CD4-positive, CD25-positive, alpha-beta regulatory T cell (primary cell): ENCODE results near the gene ATP9B. TPM values are rescaled to one million over a fixed set of nuclear protein-coding genes. Genes with fewer than 3 reads are reported as not detected.

Experiments used
- ATAC-seq, 2 donors: fragments of 150-1000 bp; cut with Tn5 transposase; one replicate each; pipeline ENCODE4 v1.10.0; 2021; ENCODE audit warnings: low read depth in 2 of 2, moderate number of reproducible peaks in 2 of 2, moderate library complexity in 1 of 2
- DNase-seq, 3 donors: peaks; one replicate each; pipeline versions ENCODE4 v3.0.0 to v3.0.0-alpha.2; 2012 to 2022; ENCODE audit warnings: mixed read lengths in 1 of 3
- H3K27ac ChIP-seq: one replicate; pipeline ENCODE4 v1.7.0; 2013; ENCODE audit warnings: mild to moderate bottlenecking, low read length; ENCODE audit not compliant: insufficient read depth, poor library complexity, severe bottlenecking
- H3K27me3 ChIP-seq: one replicate; pipeline ENCODE4 v1.7.0; 2013; ENCODE audit warnings: low read length; ENCODE audit not compliant: control insufficient read depth, insufficient read depth
- H3K36me3 ChIP-seq: one replicate; pipeline ENCODE4 v1.7.0; 2013; ENCODE audit warnings: mild to moderate bottlenecking, low read length, moderate library complexity; ENCODE audit not compliant: control insufficient read depth, insufficient read depth
- H3K4me1 ChIP-seq: 2 replicates; pipeline ENCODE4 v1.7.0; 2013; ENCODE audit warnings: mild to moderate bottlenecking, low read length; ENCODE audit not compliant: insufficient read depth, control insufficient read depth, poor library complexity, severe bottlenecking
- H3K4me3 ChIP-seq: one replicate; pipeline ENCODE4 v1.7.0; 2013; ENCODE audit warnings: low read depth, mild to moderate bottlenecking, low read length, moderate library complexity
- H3K9me3 ChIP-seq, 2 experiments: 1 replicate in 1 of 2; 2 replicates in 1 of 2; pipeline ENCODE4 v1.7.0; 2013; ENCODE audit warnings: low read length in 2 of 2, mild to moderate bottlenecking in 1 of 2, moderate library complexity in 1 of 2; ENCODE audit not compliant: control insufficient read depth in 2 of 2
- H3K27ac Mint-ChIP-seq, 3 donors: one replicate each; pipeline ENCODE4 v1.8.0; 2020 to 2022; ENCODE audit warnings: mild to moderate bottlenecking in 3 of 3, mixed read lengths in 3 of 3, moderate library complexity in 2 of 3
- H3K27me3 Mint-ChIP-seq: one replicate; pipeline ENCODE4 v1.8.0; 2022; ENCODE audit warnings: mild to moderate bottlenecking, mixed read lengths
- H3K36me3 Mint-ChIP-seq: one replicate; pipeline ENCODE4 v1.8.0; 2020; ENCODE audit warnings: mixed read lengths
- H3K4me1 Mint-ChIP-seq, 4 donors: one replicate each; pipeline ENCODE4 v1.8.0; 2020 to 2022; ENCODE audit warnings: mixed read lengths in 4 of 4, mild to moderate bottlenecking in 1 of 4
- H3K4me3 Mint-ChIP-seq, 4 donors: one replicate each; pipeline ENCODE4 v1.8.0; 2020 to 2022; ENCODE audit warnings: mild to moderate bottlenecking in 4 of 4, mixed read lengths in 4 of 4, moderate library complexity in 3 of 4
- H3K9me3 Mint-ChIP-seq, 7 donors: one replicate each; pipeline ENCODE4 v1.8.0; 2020 to 2022; ENCODE audit warnings: mixed read lengths in 7 of 7, mild to moderate bottlenecking in 3 of 7, moderate library complexity in 2 of 7
- polyA plus RNA-seq, 4 donors: library from polyadenylated mRNA; unstranded; fragments of 300-500 nt; fragmentation: Illumina TruSeq; gene quantifications; one replicate each; pipeline ENCODE4 v1.2.3, GENCODE V29; 2021
- total RNA-seq: library from RNA; stranded (reverse); gene quantifications from one replicate; pipeline ENCODE4 v1.2.3, GENCODE V29; 2022

Gene ATP9B
- total and polyA plus RNA-seq, 5 donors from 2014 or later, result 14.1 to 75.3 (median 17.6) TPM

- ATAC-seq (no peak), DNase-seq (no peak)
- no peak overlapping the region for H3K27ac ChIP-seq
- Mint-ChIP-seq H3K9me3 (peaks cover 0 to 8% (median 1%) of the 10 kb centered on the region in 7 donors), H3K36me3 (peaks cover 49% of the 10 kb centered on the region), H3K27me3 (no peaks in the 10 kb centered on the region), H3K4me1 (peaks cover 16 to 22% (median 20%) of the 10 kb centered on the region in 4 donors), H3K4me3 (no peak overlapping the region), H3K27ac (no peak overlapping the region)
- H3K4me1 ChIP-seq, result peaks cover 7% of the 10 kb centered on the region
- peaks cover 0 to 3% of the 10 kb centered on the region in 2 experiments for H3K9me3 ChIP-seq
- H3K27me3 ChIP-seq, result no peaks in the 10 kb centered on the region
- peaks cover 32% of the 10 kb centered on the region for H3K36me3 ChIP-seq
- no peak overlapping the region for H3K4me3 ChIP-seq
Observed at GRCh38 chr18:79315596-79315995, 246.4 kb downstream of the ATP9B start.

DNA sequence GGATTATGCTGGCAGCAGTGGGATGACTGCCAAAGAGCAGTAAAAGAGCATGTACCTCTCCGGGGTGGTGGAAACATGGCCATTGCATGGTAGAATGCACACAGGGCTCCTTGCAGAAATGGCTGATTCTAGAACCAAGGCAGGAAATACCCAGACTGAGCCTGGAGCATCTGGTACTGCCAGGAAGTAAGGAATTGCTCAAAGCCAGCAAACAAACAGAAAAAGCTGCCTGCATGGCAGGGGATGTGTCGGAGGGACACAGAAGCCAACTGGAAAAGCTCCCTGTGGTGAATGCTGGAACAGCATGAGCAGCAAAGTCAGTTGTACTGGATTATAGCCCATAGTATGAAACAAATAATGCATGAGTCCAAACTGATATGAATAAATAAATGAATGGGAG is 248.5 kb downstream of the ATP9B start:
- DNase-seq (no peak), ATAC-seq (no peak)
- no peak overlapping the region for H3K4me3 ChIP-seq
- Mint-ChIP-seq H3K36me3 (peaks cover 57% of the 10 kb centered on the region), H3K27ac (peak overlapping the region; percentile 29 to 49 (median 44)), H3K4me3 (no peak overlapping the region), H3K9me3 (peaks cover 0 to 8% (median 1%) of the 10 kb centered on the region in 7 donors), H3K27me3 (no peaks in the 10 kb centered on the region), H3K4me1 (peaks cover 16 to 23% (median 20%) of the 10 kb centered on the region in 4 donors)
- H3K27ac ChIP-seq, result no peak overlapping the region
- peaks cover 7% of the 10 kb centered on the region for H3K4me1 ChIP-seq
- no peaks in the 10 kb centered on the region for H3K27me3 ChIP-seq
- H3K36me3 ChIP-seq, result peaks cover 31% of the 10 kb centered on the region
- peaks cover 0 to 3% of the 10 kb centered on the region in 2 experiments for H3K9me3 ChIP-seq

DNA sequence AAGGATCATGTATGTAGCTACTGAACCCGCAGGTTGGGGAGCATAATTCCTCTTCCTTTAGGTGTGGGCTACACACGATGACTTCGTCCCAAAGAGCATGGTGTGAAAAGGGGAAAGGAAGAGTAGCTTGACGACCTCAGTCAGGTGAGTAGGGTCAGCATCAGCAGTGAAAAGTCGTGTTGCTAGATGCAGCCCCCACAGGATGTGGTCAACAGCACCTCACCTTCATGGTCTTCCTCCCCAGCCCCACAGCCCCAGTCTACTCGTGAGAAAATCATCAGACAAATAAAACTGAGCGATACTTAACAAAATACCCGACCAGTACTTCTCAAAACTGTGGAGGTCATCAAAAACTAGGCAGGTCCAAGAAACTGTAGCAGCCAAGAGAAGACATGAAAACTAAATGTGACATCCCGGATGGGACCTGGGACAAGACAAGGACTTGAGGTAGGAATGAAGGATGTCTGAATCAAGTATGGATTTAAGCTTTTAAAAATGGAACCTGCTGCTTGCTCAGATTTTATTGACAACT is 249.0 kb downstream of the ATP9B start:
- no peaks in the 10 kb centered on the region for H3K27me3 ChIP-seq
- H3K4me1 ChIP-seq, result peaks cover 7% of the 10 kb centered on the region
- no peak overlapping the region for H3K4me3 ChIP-seq
- H3K4me3 Mint-ChIP-seq, result no peak overlapping the region
- H3K27ac ChIP-seq, result no peak overlapping the region
- H3K9me3 ChIP-seq, result peaks cover 0 to 3% of the 10 kb centered on the region in 2 experiments
- peaks cover 33% of the 10 kb centered on the region for H3K36me3 ChIP-seq
- H3K36me3 Mint-ChIP-seq, result peaks cover 59% of the 10 kb centered on the region
- ATAC-seq (no peak), DNase-seq (peak in 1 of 3 donors; percentile 12)
- peaks cover 16 to 23% (median 20%) of the 10 kb centered on the region in 4 donors for H3K4me1 Mint-ChIP-seq
- peak overlapping the region; percentile 29 to 49 (median 44) for H3K27ac Mint-ChIP-seq
- H3K27me3 Mint-ChIP-seq, result no peaks in the 10 kb centered on the region
- peaks cover 0 to 8% (median 0%) of the 10 kb centered on the region in 7 donors for H3K9me3 Mint-ChIP-seq

DNA sequence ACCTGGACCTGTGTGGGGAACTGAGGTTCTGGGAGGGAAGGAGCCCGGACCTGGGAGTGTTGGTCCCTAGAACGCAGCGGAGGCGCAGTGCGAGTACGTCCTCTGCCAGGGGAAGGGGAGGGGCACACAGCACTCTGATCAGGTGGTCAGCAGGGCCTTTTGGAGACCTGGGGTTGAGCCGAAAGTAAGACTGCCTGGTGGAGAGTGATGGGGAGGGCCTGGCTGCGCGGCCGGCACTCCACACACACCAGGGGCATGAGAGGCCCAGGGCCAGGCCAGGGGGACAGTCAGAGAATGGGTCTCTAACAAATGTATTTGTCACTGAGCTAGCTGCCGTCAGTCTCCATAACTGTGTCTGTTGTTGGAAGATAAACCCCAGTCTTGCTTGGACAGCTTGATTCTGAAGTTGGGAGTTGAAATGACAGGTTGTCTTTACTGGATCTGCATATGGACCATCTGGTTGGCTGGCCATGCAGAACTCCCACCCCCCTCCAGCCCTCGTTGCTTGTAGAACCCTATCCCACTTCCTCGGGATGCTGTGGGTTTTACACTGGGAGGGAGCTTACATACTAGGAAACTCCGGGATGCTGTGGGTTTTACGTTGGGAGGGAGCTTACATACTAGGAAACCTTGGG is 251.1 kb downstream of the ATP9B start:
- Mint-ChIP-seq H3K9me3 (peaks cover 0 to 4% (median 2%) of the 10 kb centered on the region in 7 donors), H3K27me3 (no peaks in the 10 kb centered on the region), H3K36me3 (peaks cover 54% of the 10 kb centered on the region)

DNA sequence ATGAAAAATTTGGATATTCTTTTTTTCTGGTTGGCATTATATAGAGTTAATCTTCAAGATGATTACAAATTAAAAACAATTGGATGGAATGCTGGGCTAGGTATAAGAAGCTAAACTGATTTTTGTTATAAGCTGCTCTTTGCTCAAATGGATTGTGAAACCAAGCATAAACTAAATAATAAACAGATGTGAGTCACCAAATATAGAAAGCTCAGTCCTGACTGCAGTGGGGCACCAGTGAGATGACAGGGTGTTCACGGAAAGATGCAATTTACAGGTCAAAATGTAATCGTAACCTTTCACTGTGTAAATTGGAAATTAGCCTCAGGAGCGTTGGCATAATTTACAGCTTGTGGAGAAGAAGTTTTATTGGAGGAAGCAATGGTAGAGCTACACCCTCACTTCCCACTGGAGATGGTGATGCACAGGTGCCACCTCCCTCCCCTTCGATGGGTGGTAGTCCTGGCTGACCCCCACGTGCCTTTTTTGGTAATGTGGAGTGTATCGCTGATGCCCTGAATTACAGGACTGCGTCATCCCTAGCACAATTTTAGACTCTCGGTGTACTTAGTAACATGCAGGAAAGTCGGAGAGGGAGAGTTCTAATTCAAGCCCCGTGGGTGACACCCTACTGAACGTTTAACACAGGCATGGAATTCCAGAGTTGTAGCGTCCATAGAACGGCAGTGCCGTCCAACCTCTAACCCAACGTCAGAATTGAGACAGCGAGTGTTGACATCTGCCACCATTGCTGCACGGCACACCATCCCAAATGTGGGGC is 252.6 kb downstream of the ATP9B start:
- H3K27ac Mint-ChIP-seq, result no peak overlapping the region

More for the DNA sequence above, 251.1 kb downstream of the ATP9B start:
- peaks cover 16 to 24% (median 22%) of the 10 kb centered on the region in 4 donors for H3K4me1 Mint-ChIP-seq
- no peak overlapping the region for H3K27ac ChIP-seq
- peaks cover 0 to 3% of the 10 kb centered on the region in 2 experiments for H3K9me3 ChIP-seq
- peaks cover 7% of the 10 kb centered on the region for H3K4me1 ChIP-seq
- no peak overlapping the region for H3K4me3 Mint-ChIP-seq
- no peak for DNase-seq
- H3K27ac Mint-ChIP-seq, result peak overlapping the region in 2 of 3 donors; percentile 38 to 40
- H3K36me3 ChIP-seq, result peaks cover 23% of the 10 kb centered on the region
- H3K4me3 ChIP-seq, result no peak overlapping the region
- no peaks in the 10 kb centered on the region for H3K27me3 ChIP-seq
- ATAC-seq, result no peak

DNA sequence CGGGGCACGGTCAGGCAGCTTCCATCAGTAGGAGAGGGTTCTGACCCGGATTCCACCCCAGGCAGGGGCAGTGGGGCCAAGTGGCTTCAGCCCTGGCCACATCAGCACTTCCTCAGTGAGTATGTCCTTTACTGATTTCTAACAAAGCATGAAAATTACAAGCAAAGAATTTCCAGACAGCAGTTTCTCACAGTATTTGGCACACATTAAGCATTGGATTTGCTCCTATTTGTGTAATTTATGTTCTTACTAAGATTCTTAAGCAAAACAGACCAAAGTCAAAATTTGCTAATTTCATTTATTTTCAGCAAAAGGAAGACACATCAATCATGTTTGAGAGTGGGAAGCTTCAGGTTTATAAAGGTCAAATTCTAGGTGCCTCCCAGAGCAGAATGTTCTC is 253.2 kb downstream of the ATP9B start:
- peaks cover 0 to 3% (median 2%) of the 10 kb centered on the region in 7 donors for H3K9me3 Mint-ChIP-seq
- H3K4me1 Mint-ChIP-seq, result peaks cover 4 to 15% (median 13%) of the 10 kb centered on the region in 4 donors
- H3K36me3 ChIP-seq, result peaks cover 12% of the 10 kb centered on the region
- peaks cover 7% of the 10 kb centered on the region for H3K4me1 ChIP-seq
- H3K4me3 Mint-ChIP-seq, result no peak overlapping the region
- H3K36me3 Mint-ChIP-seq, result peaks cover 44% of the 10 kb centered on the region
- H3K27me3 ChIP-seq, result no peaks in the 10 kb centered on the region
- no peaks in the 10 kb centered on the region for H3K9me3 ChIP-seq
- H3K27me3 Mint-ChIP-seq, result no peaks in the 10 kb centered on the region
- H3K4me3 ChIP-seq, result no peak overlapping the region
- DNase-seq (no peak), ATAC-seq (no peak)
- H3K27ac Mint-ChIP-seq, result no peak overlapping the region
- no peak overlapping the region for H3K27ac ChIP-seq

More for the DNA sequence above, 252.6 kb downstream of the ATP9B start:
- peaks cover 0 to 2% (median 0%) of the 10 kb centered on the region in 7 donors for H3K9me3 Mint-ChIP-seq
- peaks cover 12% of the 10 kb centered on the region for H3K36me3 ChIP-seq
- no peak overlapping the region for H3K4me3 Mint-ChIP-seq
- no peaks in the 10 kb centered on the region for H3K9me3 ChIP-seq
- no peak for DNase-seq
- ATAC-seq, result no peak
- H3K36me3 Mint-ChIP-seq, result peaks cover 41% of the 10 kb centered on the region
- peaks cover 11 to 18% (median 16%) of the 10 kb centered on the region in 4 donors for H3K4me1 Mint-ChIP-seq
- no peak overlapping the region for H3K4me3 ChIP-seq
- no peak overlapping the region for H3K27ac ChIP-seq
- H3K27me3 Mint-ChIP-seq, result no peaks in the 10 kb centered on the region
- peaks cover 7% of the 10 kb centered on the region for H3K4me1 ChIP-seq
- H3K27me3 ChIP-seq, result no peaks in the 10 kb centered on the region

GRCh38 chr18:79323471-79323870 is 254.3 kb downstream of the ATP9B start:
- Histone ChIP-seq H3K9me3 (no peaks in the 10 kb centered on the region), H3K4me3 (no peak overlapping the region), H3K36me3 (peaks cover 12% of the 10 kb centered on the region), H3K4me1 (no peaks in the 10 kb centered on the region), H3K27me3 (no peaks in the 10 kb centered on the region), H3K27ac (no peak overlapping the region)
- peaks cover 0 to 5% (median 3%) of the 10 kb centered on the region in 4 donors for H3K4me1 Mint-ChIP-seq
- H3K27me3 Mint-ChIP-seq, result no peaks in the 10 kb centered on the region
- no peak overlapping the region for H3K4me3 Mint-ChIP-seq
- DNase-seq, result no peak
- H3K36me3 Mint-ChIP-seq, result peaks cover 35% of the 10 kb centered on the region
- no peak overlapping the region for H3K27ac Mint-ChIP-seq
- ATAC-seq, result no peak
- peaks cover 0 to 3% (median 2%) of the 10 kb centered on the region in 7 donors for H3K9me3 Mint-ChIP-seq
